PC-3 (cell line): ENCODE results near the gene ADK.

ENCODE experiments used
- CTCF ChIP-seq: fragments of 300-600 bp; sonication (generic); conservative IDR thresholded peaks from 2 replicates; pipeline ENCODE4 v1.5.1; 2017; ENCODE audit warnings: antibody characterized with exemption, low read depth, mild to moderate bottlenecking, low read length
- EZH2 ChIP-seq: fragments of 300-600 bp; sonication (generic); IDR thresholded peaks from one replicate; pipeline ENCODE4 v1.6.1; 2017; ENCODE audit warnings: antibody characterized with exemption, mild to moderate bottlenecking, low read length; ENCODE audit not compliant: unreplicated experiment
- EZH2phosphoT487 ChIP-seq: fragments of 300-600 bp; sonication (generic); IDR thresholded peaks from 2 replicates; pipeline ENCODE4 v1.6.1; 2018; ENCODE audit warnings: mild to moderate bottlenecking, antibody characterized with exemption, low read length, borderline replicate concordance

GRCh38 chr10:74558403-74558802, 407.4 kb downstream of the ADK start:
- TF ChIP-seq CTCF (no peak), EZH2phosphoT487 (no peak), EZH2 (no peak)
